Gastroesophageal sphincter (tissue), 3 donors: ENCODE results near the gene MACROD2.
A peak's percentile ranks its signal among the peaks of the same experiment; 100 is the strongest.

Experiments
- EP300 ChIP-seq: sonication (generic); formaldehyde crosslinking; IDR thresholded peaks from one replicate; pipeline ENCODE4 v1.6.1; 2017; ENCODE audit warnings: antibody characterized with exemption, mild to moderate bottlenecking
- TF ChIP-seq, protein P1 (sequence below), 4 experiments: fragments of 200-600 bp in 2 of 4; fragments of 450-650 bp in 2 of 4; sonication (generic) in 1 of 4; IDR thresholded peaks; one replicate each; pipeline ENCODE4 v1.5.1; 2017 to 2019; ENCODE audit warnings: antibody characterized with exemption in 4 of 4, mild to moderate bottlenecking in 2 of 4, moderate library complexity in 2 of 4

- TF ChIP-seq, protein P1, sequence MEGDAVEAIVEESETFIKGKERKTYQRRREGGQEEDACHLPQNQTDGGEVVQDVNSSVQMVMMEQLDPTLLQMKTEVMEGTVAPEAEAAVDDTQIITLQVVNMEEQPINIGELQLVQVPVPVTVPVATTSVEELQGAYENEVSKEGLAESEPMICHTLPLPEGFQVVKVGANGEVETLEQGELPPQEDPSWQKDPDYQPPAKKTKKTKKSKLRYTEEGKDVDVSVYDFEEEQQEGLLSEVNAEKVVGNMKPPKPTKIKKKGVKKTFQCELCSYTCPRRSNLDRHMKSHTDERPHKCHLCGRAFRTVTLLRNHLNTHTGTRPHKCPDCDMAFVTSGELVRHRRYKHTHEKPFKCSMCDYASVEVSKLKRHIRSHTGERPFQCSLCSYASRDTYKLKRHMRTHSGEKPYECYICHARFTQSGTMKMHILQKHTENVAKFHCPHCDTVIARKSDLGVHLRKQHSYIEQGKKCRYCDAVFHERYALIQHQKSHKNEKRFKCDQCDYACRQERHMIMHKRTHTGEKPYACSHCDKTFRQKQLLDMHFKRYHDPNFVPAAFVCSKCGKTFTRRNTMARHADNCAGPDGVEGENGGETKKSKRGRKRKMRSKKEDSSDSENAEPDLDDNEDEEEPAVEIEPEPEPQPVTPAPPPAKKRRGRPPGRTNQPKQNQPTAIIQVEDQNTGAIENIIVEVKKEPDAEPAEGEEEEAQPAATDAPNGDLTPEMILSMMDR (IDR thresholded peaks at IDR 0.05): peak in 2 of 4 experiments; percentile 30 to 43
- TF ChIP-seq EP300: no peak
These were observed 339.1 kb downstream of the MACROD2 start for GRCh38 chr20:14334306-14334930.
